B cell (primary cell): ENCODE measurements around the gene MALL. TPM values are rescaled to one million over a fixed set of nuclear protein-coding genes. Genes with fewer than 3 reads are reported as not detected.

ENCODE experiments used
- ATAC-seq: fragments of 200-7000 bp; cut with Tn5 transposase; one replicate; pipeline ENCODE4 v1.10.0; 2021; ENCODE audit warnings: low read depth, mild to moderate bottlenecking, moderate number of reproducible peaks, moderate library complexity
- CTCF ChIA-PET: fragments of 350-600 bp; sonication (Branson Sonifier 250); formaldehyde crosslinking; loops from one replicate; lab custom pipeline; 2021; ENCODE audit warnings: antibody characterized with exemption, inconsistent platforms; lab: Charles Lee
- POLR2A ChIA-PET: fragments of 350-600 bp; sonication (Branson Sonifier 250); formaldehyde crosslinking; loops from one replicate; lab custom pipeline; 2021; ENCODE audit warnings: antibody characterized with exemption; lab: Charles Lee
- DNase-seq: peaks from one replicate; pipeline ENCODE4 v3.0.0; 2013
- H2AFZ ChIP-seq: 2 replicates; pipeline ENCODE4 v1.6.1; 2012; ENCODE audit warnings: mild to moderate bottlenecking, low read depth, low read length; ENCODE audit not compliant: insufficient read depth, poor library complexity, severe bottlenecking
- H3K27ac ChIP-seq, 2 donors: 1 replicate in 1 of 2; 2 replicates in 1 of 2; pipeline ENCODE4 v1.5.1; 2012 to 2013; ENCODE audit warnings: low read length in 2 of 2, mild to moderate bottlenecking in 2 of 2, moderate library complexity in 1 of 2
- H3K27me3 ChIP-seq, 4 experiments: fragments of 200-600 bp in 1 of 4; sonication (generic) in 1 of 4; replicated peaks in 1 of 4; 1 replicate in 2 of 4; 2 replicates in 2 of 4; pipeline versions ENCODE4 v1.6.1 to v1.7.0; 2013 to 2016; ENCODE audit warnings: low read length in 3 of 4, mild to moderate bottlenecking in 2 of 4, mixed read lengths in 1 of 4, moderate library complexity in 1 of 4; ENCODE audit not compliant: insufficient read depth in 4 of 4, control insufficient read depth in 3 of 4; ENCODE audit errors: control extremely low read depth in 1 of 4
- H3K36me3 ChIP-seq, 2 experiments: replicated peaks in 1 of 2; 1 replicate in 1 of 2; 2 replicates in 1 of 2; pipeline versions ENCODE4 v1.6.1 to v1.7.1; 2013; ENCODE audit warnings: low read length in 1 of 2; ENCODE audit not compliant: insufficient read depth in 2 of 2, control insufficient read depth in 1 of 2; ENCODE audit errors: control extremely low read depth in 1 of 2, extremely low read depth in 1 of 2
- H3K4me1 ChIP-seq, 2 donors: fragments of 200-600 bp in 1 of 2; sonication (generic) in 1 of 2; 1 replicate in 1 of 2; 2 replicates in 1 of 2; pipeline versions ENCODE4 v1.5.1 to v1.6.1; 2013 to 2017; ENCODE audit warnings: low read length in 2 of 2; ENCODE audit not compliant: control insufficient read depth in 2 of 2, insufficient read depth in 2 of 2
- H3K4me2 ChIP-seq: replicated peaks from 2 replicates; pipeline ENCODE3; 2012; ENCODE audit warnings: mild to moderate bottlenecking, low read depth, low read length; ENCODE audit not compliant: poor library complexity, severe bottlenecking
- H3K4me3 ChIP-seq, 5 experiments: fragments of 200-600 bp in 1 of 5; sonication (generic) in 1 of 5; 1 replicate in 3 of 5; 2 replicates in 2 of 5; pipeline versions ENCODE4 v1.5.1 to v1.7.0; 2011 to 2016; ENCODE audit warnings: low read length in 4 of 5, mild to moderate bottlenecking in 4 of 5, low read depth in 2 of 5, control low read depth in 1 of 5, moderate library complexity in 1 of 5; ENCODE audit not compliant: insufficient read depth in 1 of 5; ENCODE audit errors: control extremely low read depth in 1 of 5, extremely low read depth in 1 of 5
- H3K79me2 ChIP-seq: fragments of 200-600 bp; sonication (generic); one replicate; pipeline ENCODE4 v1.6.0; 2016; ENCODE audit warnings: low read length; ENCODE audit not compliant: control insufficient read depth, insufficient read depth
- H3K9ac ChIP-seq: fragments of 200-600 bp; sonication (generic); 2 replicates; pipeline ENCODE4 v1.6.1; 2017; ENCODE audit warnings: mild to moderate bottlenecking, low read length, moderate library complexity
- H3K9me3 ChIP-seq, 3 donors: one replicate each; pipeline versions ENCODE4 v1.6.1 to v1.7.1; 2013; ENCODE audit warnings: low read length in 2 of 3; ENCODE audit not compliant: control insufficient read depth in 2 of 3, insufficient read depth in 1 of 3; ENCODE audit errors: control extremely low read depth in 1 of 3
- H4K20me1 ChIP-seq: 2 replicates; pipeline ENCODE4 v1.6.0; 2012; ENCODE audit warnings: mild to moderate bottlenecking, low read length; ENCODE audit not compliant: insufficient read depth, control insufficient read depth, poor library complexity, severe bottlenecking
- H3K27ac Mint-ChIP-seq: one replicate; pipeline ENCODE4 v1.8.0; 2021; ENCODE audit warnings: mixed read lengths
- H3K27me3 Mint-ChIP-seq: one replicate; pipeline ENCODE4 v1.8.0; 2021; ENCODE audit warnings: mixed read lengths
- H3K4me1 Mint-ChIP-seq: one replicate; pipeline ENCODE4 v1.8.0; 2021; ENCODE audit warnings: mixed read lengths
- H3K4me3 Mint-ChIP-seq: one replicate; pipeline ENCODE4 v1.8.0; 2021; ENCODE audit warnings: mixed read lengths
- H3K9me3 Mint-ChIP-seq: one replicate; pipeline ENCODE4 v1.8.0; 2022; ENCODE audit warnings: mixed read lengths; ENCODE audit not compliant: insufficient read depth
- EZH2 ChIP-seq: IDR thresholded peaks from 2 replicates; pipeline ENCODE4 v1.6.1; 2012; ENCODE audit warnings: borderline replicate concordance, low read depth, mild to moderate bottlenecking, moderate library complexity, low read length; ENCODE audit not compliant: insufficient read depth, poor library complexity, severe bottlenecking
- WGBS: methylation state at CpG from one replicate; pipeline ENCODE4 v1.1.5; 2013; ENCODE audit warnings: missing lambda C conversion rate; ENCODE audit not compliant: insufficient coverage; 5-methylcytosine and 5-hydroxymethylcytosine counted together
- intact Hi-C: fragments of 100-400 bp; cut with micrococcal nuclease; formaldehyde crosslinking; loops from one replicate; pipeline ENCODE4 v1.10.0; 2022
- polyA plus RNA-seq: library from polyadenylated mRNA; depleted of rRNA; stranded (reverse); fragments of >200 nt; gene quantifications from 2 replicates; pipeline ENCODE4 v1.2.3, GENCODE V29; 2012
- total RNA-seq, 2 donors: library from RNA; stranded (reverse); fragments of 120-200 nt in 1 of 2; gene quantifications; 1 replicate in 1 of 2; 2 replicates in 1 of 2; pipeline versions ENCODE4 v1.2.3 to v1.2.4, GENCODE V29; 2013 to 2022
- TF ChIP-seq, protein P1 (sequence below): fragments of 200-600 bp; IDR thresholded peaks from one replicate; pipeline ENCODE4 v1.8.0; 2022; ENCODE audit warnings: antibody characterized with exemption, mild to moderate bottlenecking

The MALL gene
- total and polyA plus RNA-seq, 2 donors (not counting 1 experiment from before 2014, with no cell fraction given), result not detected

DNA sequence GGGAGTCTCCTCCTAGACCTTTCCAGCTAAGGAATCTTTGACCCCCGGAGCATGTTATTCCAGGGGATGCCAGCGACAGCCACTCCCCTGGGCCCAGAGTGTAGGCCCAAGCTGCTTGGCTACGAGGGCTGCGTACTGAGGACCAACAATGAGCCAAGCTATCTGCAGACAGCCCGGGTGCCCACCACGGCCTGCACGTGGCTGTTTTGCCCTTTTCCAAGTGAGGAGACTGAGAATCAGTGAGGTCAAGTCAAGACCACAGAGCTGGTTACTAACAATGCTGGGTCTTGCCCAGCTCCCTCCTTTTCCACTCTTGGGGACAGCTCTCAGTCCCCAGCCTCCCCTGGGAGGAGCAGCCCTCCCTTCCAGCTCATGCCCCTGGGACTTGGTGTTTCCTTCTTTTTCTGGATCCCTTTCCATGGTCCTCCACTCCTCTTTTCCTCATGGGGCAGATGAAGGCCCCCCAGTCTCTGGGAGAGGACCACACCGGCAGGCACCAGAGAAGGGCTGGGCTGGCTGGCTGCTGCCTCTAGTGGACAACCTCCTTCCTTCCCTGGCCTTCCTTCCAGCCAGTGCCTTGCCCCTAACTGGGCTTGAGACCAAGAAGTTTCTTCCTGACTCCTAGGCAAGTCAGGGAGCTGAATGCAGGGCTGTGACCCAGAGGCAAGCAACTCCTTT is 550 bp upstream of the MALL start:
- no peak for ATAC-seq
- TF ChIP-seq, protein P1, sequence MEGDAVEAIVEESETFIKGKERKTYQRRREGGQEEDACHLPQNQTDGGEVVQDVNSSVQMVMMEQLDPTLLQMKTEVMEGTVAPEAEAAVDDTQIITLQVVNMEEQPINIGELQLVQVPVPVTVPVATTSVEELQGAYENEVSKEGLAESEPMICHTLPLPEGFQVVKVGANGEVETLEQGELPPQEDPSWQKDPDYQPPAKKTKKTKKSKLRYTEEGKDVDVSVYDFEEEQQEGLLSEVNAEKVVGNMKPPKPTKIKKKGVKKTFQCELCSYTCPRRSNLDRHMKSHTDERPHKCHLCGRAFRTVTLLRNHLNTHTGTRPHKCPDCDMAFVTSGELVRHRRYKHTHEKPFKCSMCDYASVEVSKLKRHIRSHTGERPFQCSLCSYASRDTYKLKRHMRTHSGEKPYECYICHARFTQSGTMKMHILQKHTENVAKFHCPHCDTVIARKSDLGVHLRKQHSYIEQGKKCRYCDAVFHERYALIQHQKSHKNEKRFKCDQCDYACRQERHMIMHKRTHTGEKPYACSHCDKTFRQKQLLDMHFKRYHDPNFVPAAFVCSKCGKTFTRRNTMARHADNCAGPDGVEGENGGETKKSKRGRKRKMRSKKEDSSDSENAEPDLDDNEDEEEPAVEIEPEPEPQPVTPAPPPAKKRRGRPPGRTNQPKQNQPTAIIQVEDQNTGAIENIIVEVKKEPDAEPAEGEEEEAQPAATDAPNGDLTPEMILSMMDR, result no peak
- TF ChIP-seq EZH2, result no peak
- CTCF ChIA-PET, result no interaction called here
- intact Hi-C loops, result no loop called here
- Histone ChIP-seq H3K4me2 (no peak overlapping the region), H3K36me3 (no peaks in the 10 kb centered on the region), H3K9ac (no peak overlapping the region), H3K4me3 (no peak overlapping the region), H3K79me2 (no peaks in the 10 kb centered on the region), H3K27me3 (peaks cover 0 to 30% (median 6%) of the 10 kb centered on the region in 4 experiments), H3K4me1 (no peaks in the 10 kb centered on the region), H3K9me3 (peaks cover 0 to 7% (median 0%) of the 10 kb centered on the region in 3 donors), H2AFZ (no peak overlapping the region), H3K27ac (no peak overlapping the region), H4K20me1 (no peaks in the 10 kb centered on the region)
- no peak for DNase-seq
- WGBS, result 31% methylated on average over 8 of the region's 8 CpGs
- Mint-ChIP-seq H3K4me3 (no peak overlapping the region), H3K4me1 (no peaks in the 10 kb centered on the region), H3K9me3 (no peaks in the 10 kb centered on the region), H3K27me3 (peaks cover 50% of the 10 kb centered on the region), H3K27ac (no peak overlapping the region)
- POLR2A ChIA-PET, result no interaction called here

DNA sequence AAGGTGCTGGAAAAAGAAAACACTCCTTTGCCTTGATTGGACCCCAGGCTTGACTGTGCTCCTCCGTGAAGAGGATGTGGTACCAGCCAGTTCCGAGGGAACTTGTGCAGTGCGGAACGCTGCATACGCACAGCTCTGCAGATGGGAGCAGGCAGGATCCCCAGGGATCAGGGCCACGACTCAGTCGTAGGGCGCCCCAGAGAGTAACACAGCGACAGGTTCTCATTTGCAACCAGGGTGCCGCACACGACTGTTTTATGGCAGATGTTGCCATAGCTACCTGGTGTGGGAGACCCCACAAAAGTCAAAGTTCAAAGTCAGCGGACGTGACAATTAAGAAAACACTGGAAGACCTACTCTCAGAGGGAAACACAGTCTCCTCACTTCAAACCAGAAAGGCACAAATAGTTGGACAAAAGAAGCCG is 779 bp downstream of the MALL start:
- Histone ChIP-seq H3K27ac (no peak overlapping the region), H3K79me2 (no peaks in the 10 kb centered on the region), H3K9ac (no peak overlapping the region), H4K20me1 (no peaks in the 10 kb centered on the region), H3K4me1 (no peaks in the 10 kb centered on the region), H3K27me3 (peaks cover 0 to 29% (median 6%) of the 10 kb centered on the region in 4 experiments), H3K4me3 (no peak overlapping the region), H3K4me2 (no peak overlapping the region), H3K36me3 (no peaks in the 10 kb centered on the region), H3K9me3 (peaks cover 0 to 7% (median 0%) of the 10 kb centered on the region in 3 donors), H2AFZ (no peak overlapping the region)
- 94% methylated on average over 12 of the region's 14 CpGs for WGBS
- Mint-ChIP-seq H3K4me3 (no peak overlapping the region), H3K27me3 (peaks cover 55% of the 10 kb centered on the region), H3K27ac (no peak overlapping the region), H3K4me1 (no peaks in the 10 kb centered on the region), H3K9me3 (no peaks in the 10 kb centered on the region)
- CTCF ChIA-PET, result no interaction called here
- intact Hi-C loops, result no loop called here
- DNase-seq, result no peak
- POLR2A ChIA-PET, result no interaction called here
- TF ChIP-seq, protein P1, result no peak
- no peak for TF ChIP-seq EZH2
- no peak for ATAC-seq
